Transverse colon (tissue), 4 donors: ENCODE measurements around the gene TRIM6. TPM values are rescaled to one million over a fixed set of nuclear protein-coding genes. Genes with fewer than 3 reads are reported as not detected.
A peak's percentile ranks its signal among the peaks of the same experiment; 100 is the strongest.

Experiments
- DNase-seq: peaks from one replicate; pipeline ENCODE4 v3.0.0-alpha.2; 2019
- H3K27ac ChIP-seq, 4 donors: fragments of 200-600 bp; sonication (generic); 2 replicates each; pipeline ENCODE4 v1.5.1; 2016 to 2018; ENCODE audit warnings: inconsistent platforms in 4 of 4
- H3K27me3 ChIP-seq: fragments of 200-600 bp; sonication (generic); 2 replicates; pipeline ENCODE4 v1.5.1; 2017; ENCODE audit warnings: inconsistent platforms
- H3K36me3 ChIP-seq, 4 donors: fragments of 200-600 bp; sonication (generic); 2 replicates each; pipeline ENCODE4 v1.5.1; 2017 to 2019; ENCODE audit warnings: inconsistent platforms in 4 of 4
- H3K4me1 ChIP-seq, 4 donors: fragments of 200-600 bp; sonication (generic); 2 replicates each; pipeline ENCODE4 v1.5.1; 2017 to 2020; ENCODE audit warnings: inconsistent platforms in 4 of 4
- H3K4me3 ChIP-seq, 4 donors: fragments of 200-600 bp; sonication (generic); 1 replicate in 1 of 4; 2 replicates in 3 of 4; pipeline versions ENCODE4 v1.5.1 to v1.6.1; 2017 to 2019; ENCODE audit warnings: inconsistent platforms in 4 of 4
- H3K9me3 ChIP-seq, 2 donors: fragments of 200-600 bp; sonication (generic); 2 replicates each; pipeline ENCODE4 v1.5.1; 2017 to 2019; ENCODE audit warnings: inconsistent platforms in 2 of 2
- EP300 ChIP-seq: sonication (generic); formaldehyde crosslinking; IDR thresholded peaks from one replicate; pipeline ENCODE4 v1.6.1; 2017; ENCODE audit warnings: antibody characterized with exemption, low read depth
- POLR2A ChIP-seq: fragments of 450-650 bp; IDR thresholded peaks from one replicate; pipeline ENCODE4 v1.6.1; 2016; ENCODE audit warnings: antibody characterized with exemption, mild to moderate bottlenecking, moderate library complexity
- POLR2AphosphoS5 ChIP-seq, 3 donors: sonication (generic); formaldehyde crosslinking; IDR thresholded peaks; one replicate each; pipeline ENCODE4 v1.6.1; 2016; ENCODE audit warnings: antibody characterized with exemption in 3 of 3
- WGBS, 2 donors: methylation state at CpG; one replicate each; pipeline ENCODE4 v1.1.5; 2018; ENCODE audit warnings: low coverage in 1 of 2; 5-methylcytosine and 5-hydroxymethylcytosine counted together
- in situ Hi-C, 4 donors: fragments of 200-750 bp; cut with MboI; loops; one replicate each; pipeline versions ENCODE4 v1.15.0 to v1.15.1; 2017; ENCODE audit warnings: low sequenced_read_pairs in 3 of 4, low pct_ligation_motif_present in 1 of 4, low pct_unique_long_range_greater_than_20kb in 1 of 4
- intact Hi-C: fragments of 100-400 bp; cut with DNase I; formaldehyde crosslinking; loops from one replicate; pipeline ENCODE4 v1.15.1; 2023; ENCODE audit warnings: low total_unique reads
- total RNA-seq, 4 donors: library from RNA; depleted of rRNA; stranded (reverse); fragments of >200 nt; gene quantifications; one replicate each; pipeline ENCODE4 v1.1.0, GENCODE V29; 2016
- TF ChIP-seq, protein P1 (sequence below), 5 experiments: fragments of 200-600 bp in 3 of 5; fragments of 450-650 bp in 2 of 5; sonication (generic) in 3 of 5; IDR thresholded peaks; 1 replicate in 2 of 5; 2 replicates in 3 of 5; pipeline ENCODE4 v1.5.1; 2016 to 2017; ENCODE audit warnings: antibody characterized with exemption in 5 of 5, inconsistent platforms in 3 of 5, mild to moderate bottlenecking in 2 of 5, moderate library complexity in 1 of 5

TRIM6 gene
- total RNA-seq, 4 donors from 2014 or later, result 0.79 to 1.4 TPM; not detected in 2

DNA sequence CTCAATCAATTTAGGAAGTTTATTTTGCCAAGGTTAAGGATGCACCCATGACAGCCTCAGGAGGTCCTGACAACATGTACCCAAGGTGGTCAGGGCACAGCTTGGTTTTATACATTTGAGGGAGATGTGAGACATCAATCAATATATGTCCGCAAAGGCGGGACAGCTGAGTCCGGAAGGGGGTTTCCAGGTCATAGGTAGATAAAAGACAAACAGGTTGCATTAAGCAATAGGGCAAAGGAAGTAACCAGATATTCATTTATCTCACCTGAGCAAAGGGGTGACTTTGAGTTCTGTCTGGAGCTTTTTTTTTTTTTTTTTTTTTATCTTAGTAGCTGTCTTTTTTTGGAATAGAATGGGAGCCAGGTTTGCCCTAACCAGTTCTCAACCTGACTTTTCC, 26.4 kb downstream of the TRIM6 start:
- no peak overlapping the region for H3K4me3 ChIP-seq
- H3K9me3 ChIP-seq, result no peaks in the 10 kb centered on the region
- intact Hi-C loops (no loop called here), in situ Hi-C loops (loop anchor here in 2 of 4 donors (25.0 kb wide), 1 partner anchor 189 kb away; the partner anchor contains the start of gene OR52N2 (in 2 of the 2))
- no peaks in the 10 kb centered on the region for H3K27me3 ChIP-seq
- TF ChIP-seq EP300, result no peak
- TF ChIP-seq, protein P1, sequence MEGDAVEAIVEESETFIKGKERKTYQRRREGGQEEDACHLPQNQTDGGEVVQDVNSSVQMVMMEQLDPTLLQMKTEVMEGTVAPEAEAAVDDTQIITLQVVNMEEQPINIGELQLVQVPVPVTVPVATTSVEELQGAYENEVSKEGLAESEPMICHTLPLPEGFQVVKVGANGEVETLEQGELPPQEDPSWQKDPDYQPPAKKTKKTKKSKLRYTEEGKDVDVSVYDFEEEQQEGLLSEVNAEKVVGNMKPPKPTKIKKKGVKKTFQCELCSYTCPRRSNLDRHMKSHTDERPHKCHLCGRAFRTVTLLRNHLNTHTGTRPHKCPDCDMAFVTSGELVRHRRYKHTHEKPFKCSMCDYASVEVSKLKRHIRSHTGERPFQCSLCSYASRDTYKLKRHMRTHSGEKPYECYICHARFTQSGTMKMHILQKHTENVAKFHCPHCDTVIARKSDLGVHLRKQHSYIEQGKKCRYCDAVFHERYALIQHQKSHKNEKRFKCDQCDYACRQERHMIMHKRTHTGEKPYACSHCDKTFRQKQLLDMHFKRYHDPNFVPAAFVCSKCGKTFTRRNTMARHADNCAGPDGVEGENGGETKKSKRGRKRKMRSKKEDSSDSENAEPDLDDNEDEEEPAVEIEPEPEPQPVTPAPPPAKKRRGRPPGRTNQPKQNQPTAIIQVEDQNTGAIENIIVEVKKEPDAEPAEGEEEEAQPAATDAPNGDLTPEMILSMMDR (IDR thresholded peaks at IDR 0.05), result no peak
- TF ChIP-seq POLR2AphosphoS5 (IDR thresholded peaks at IDR 0.05), result no peak
- no peak for TF ChIP-seq POLR2A
- DNase-seq, result no peak
- H3K4me1 ChIP-seq, result peaks cover 24 to 40% (median 32%) of the 10 kb centered on the region in 4 donors
- no peaks in the 10 kb centered on the region for H3K36me3 ChIP-seq
- H3K27ac ChIP-seq, result no peak overlapping the region
- WGBS, 2 donors, result 88% methylated on average over 3 of the region's 3 CpGs; no CpG with 5 or more reads in 1 of the 2 donors

DNA sequence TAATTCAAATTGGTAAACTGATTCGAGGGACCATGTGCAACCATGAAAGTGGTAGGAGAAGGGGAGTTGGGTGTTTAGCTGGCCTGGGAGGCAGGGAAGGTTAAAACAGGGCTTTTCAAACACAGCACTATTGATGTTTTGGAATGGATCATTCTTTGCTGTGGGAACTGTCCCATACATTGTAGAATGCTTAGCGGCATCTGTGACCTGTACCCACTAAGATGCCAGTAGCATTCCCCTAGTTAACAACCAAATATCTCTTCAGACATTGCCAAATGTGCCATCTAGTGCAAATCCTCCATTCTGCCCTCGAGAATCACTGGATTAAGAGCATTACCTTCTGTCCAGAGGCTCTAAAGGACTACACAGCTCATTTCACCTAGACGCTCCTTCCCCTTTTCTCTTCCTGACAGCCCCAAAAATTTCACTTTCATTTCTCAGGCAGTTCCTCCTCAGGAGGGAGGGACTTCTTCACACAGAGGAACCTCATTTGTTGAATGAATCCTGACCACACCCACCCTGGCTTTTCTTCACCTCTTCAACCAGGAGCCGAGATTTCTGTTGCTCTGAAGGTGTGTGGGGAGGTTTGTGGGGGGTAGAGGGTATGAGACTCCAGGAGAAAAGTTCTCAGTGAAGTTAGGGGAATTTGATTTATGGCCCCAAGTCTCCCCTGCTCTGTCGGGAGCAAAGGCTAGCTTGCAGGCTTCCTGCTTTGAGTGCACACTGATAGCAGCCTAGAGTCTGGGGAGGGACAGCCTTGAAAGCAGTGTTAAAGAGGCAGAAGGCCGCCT, 28.2 kb downstream of the TRIM6 start, which contains the start of gene TRIM34:
Gene TRIM34, plus strand, starts transcription at position 513 of the 791 bp plus-strand sequence. CDS start 7,331 bp downstream, outside the sequence.
- Histone ChIP-seq H3K36me3 (no peaks in the 10 kb centered on the region), H3K4me1 (peaks cover 24 to 40% (median 32%) of the 10 kb centered on the region in 4 donors), H3K4me3 (peak within 1 kb of the TSS; percentile 45 to 68 (median 46)), H3K27me3 (no peaks in the 10 kb centered on the region), H3K9me3 (no peaks in the 10 kb centered on the region), H3K27ac (peak within 1 kb of the TSS; percentile 78 to 84 (median 78))
- in situ Hi-C loops, result loop anchor here in 2 of 4 donors (25.0 kb wide), 1 partner anchor 188 kb away; the partner anchor contains the start of gene OR52N2 (in 2 of the 2)
- DNase-seq, result peak; percentile 67
- intact Hi-C loops, result no loop called here
- 8 to 9% methylated on average over 4 to 7 of the region's 7 CpGs for WGBS, 2 donors
- TF ChIP-seq, protein P1 (IDR thresholded peaks at IDR 0.05), result no peak
- TF ChIP-seq POLR2AphosphoS5 (IDR thresholded peaks at IDR 0.05) (peak; percentile 66 to 71 (median 67)), POLR2A (peak; percentile 60)

DNA sequence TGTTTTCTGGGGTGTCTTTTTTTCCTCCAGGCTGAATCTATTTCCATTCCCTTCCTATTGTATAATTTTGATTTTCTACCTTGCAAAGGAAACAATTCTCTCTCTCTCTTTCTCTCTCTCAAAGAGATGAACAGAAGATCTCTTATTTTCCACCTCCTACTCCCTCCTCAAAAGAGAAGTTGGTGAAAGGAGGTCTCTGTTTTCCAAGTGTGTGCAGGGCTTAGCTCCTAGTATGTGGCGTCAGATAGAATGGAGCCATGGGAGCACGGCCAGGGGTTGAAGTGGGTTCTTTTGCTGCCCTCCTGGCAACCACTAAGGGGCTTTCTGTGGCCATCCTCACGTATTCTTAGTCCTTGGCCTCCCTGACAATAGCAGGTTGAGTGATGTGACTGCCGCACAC, 28.8 kb downstream of the TRIM6 start:
- Histone ChIP-seq H3K27ac (peak overlapping the region; percentile 78 to 84 (median 78)), H3K27me3 (no peaks in the 10 kb centered on the region), H3K36me3 (no peaks in the 10 kb centered on the region), H3K4me1 (peaks cover 24 to 38% (median 32%) of the 10 kb centered on the region in 4 donors), H3K9me3 (no peaks in the 10 kb centered on the region), H3K4me3 (peak overlapping the region in 3 of 4 donors; percentile 45 to 68 (median 46))
- TF ChIP-seq EP300 (no peak), POLR2AphosphoS5 (IDR thresholded peaks at IDR 0.05) (no peak), POLR2A (no peak)
- TF ChIP-seq, protein P1 (IDR thresholded peaks at IDR 0.05), result no peak
- 5 to 15% methylated on average over 4 of the region's 4 CpGs for WGBS, 2 donors
- intact Hi-C loops (no loop called here), in situ Hi-C loops (no loop called here)
- no peak for DNase-seq

DNA sequence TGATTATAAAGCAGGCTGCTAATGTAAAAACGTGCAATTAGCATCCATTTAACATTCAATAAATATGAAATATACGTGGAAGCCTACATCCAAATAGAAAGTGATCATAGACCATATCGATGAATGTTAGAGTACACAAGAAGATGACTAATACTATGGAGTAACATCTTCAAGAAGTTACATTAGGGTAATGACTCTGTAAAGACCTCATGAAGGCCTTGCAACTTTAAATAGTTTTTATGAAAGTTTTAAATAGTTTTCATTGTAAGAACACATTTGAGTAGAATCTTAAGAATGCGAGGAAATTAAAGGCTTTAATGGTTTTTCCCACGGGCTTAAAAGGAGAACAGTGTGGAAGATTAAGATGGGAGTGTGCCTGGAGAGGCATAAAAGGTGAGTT, 29.8 kb downstream of the TRIM6 start:
- intact Hi-C loops (no loop called here), in situ Hi-C loops (no loop called here)
- Histone ChIP-seq H3K4me3 (no peak overlapping the region), H3K9me3 (no peaks in the 10 kb centered on the region), H3K27ac (no peak overlapping the region), H3K4me1 (peaks cover 15 to 29% (median 22%) of the 10 kb centered on the region in 4 donors), H3K36me3 (no peaks in the 10 kb centered on the region), H3K27me3 (no peaks in the 10 kb centered on the region)
- WGBS, 2 donors, result 69 to 70% methylated on average over 5 of the region's 5 CpGs
- DNase-seq, result no peak
- TF ChIP-seq EP300 (no peak), POLR2AphosphoS5 (IDR thresholded peaks at IDR 0.05) (no peak), POLR2A (no peak)
- TF ChIP-seq, protein P1 (IDR thresholded peaks at IDR 0.05), result no peak
